Stomach (tissue), 4 donors: ENCODE data around the gene CCR4.
"Not testable (repeated sequence)": the region's sequence is repeated elsewhere in the genome, so short reads cannot be mapped to it uniquely, and the experiment has no call there.

Source experiments
- CTCF ChIP-seq, 7 experiments: fragments of 450-650 bp in 4 of 7; fragments of 200-600 bp in 3 of 7; sonication (generic) in 3 of 7; IDR thresholded peaks; one replicate each; pipeline ENCODE4 v1.5.1; 2016 to 2019; ENCODE audit warnings: antibody characterized with exemption in 7 of 7, control low read depth in 2 of 7, mild to moderate bottlenecking in 1 of 7
- EP300 ChIP-seq: sonication (generic); formaldehyde crosslinking; IDR thresholded peaks from one replicate; pipeline ENCODE4 v1.6.1; 2017; ENCODE audit warnings: antibody characterized with exemption
- POLR2A ChIP-seq, 4 donors: fragments of 450-650 bp; IDR thresholded peaks; one replicate each; pipeline ENCODE4 v1.6.1; 2016; ENCODE audit warnings: antibody characterized with exemption in 4 of 4, control low read depth in 2 of 4, mild to moderate bottlenecking in 1 of 4, moderate library complexity in 1 of 4
- POLR2AphosphoS5 ChIP-seq, 3 donors: sonication (generic); formaldehyde crosslinking; IDR thresholded peaks; one replicate each; pipeline ENCODE4 v1.6.1; 2016; ENCODE audit warnings: antibody characterized with exemption in 3 of 3

- TF ChIP-seq CTCF (IDR thresholded peaks at IDR 0.05); POLR2A (IDR thresholded peaks at IDR 0.05); POLR2AphosphoS5 (IDR thresholded peaks at IDR 0.05); EP300: not testable (repeated sequence)
Observed at GRCh38 chr3:32939531-32940284, 11.7 kb upstream of the CCR4 start.
